Ascending aorta (tissue), 2 donors: ENCODE results near the gene CUEDC2. TPM values are rescaled to one million over a fixed set of nuclear protein-coding genes. Genes with fewer than 3 reads are reported as not detected.

ENCODE experiments used
- DNase-seq, 2 donors: peaks; one replicate each; pipeline ENCODE4 v3.0.0-alpha.2; 2019; ENCODE audit warnings: low spot score in 2 of 2
- H3K27ac ChIP-seq, 2 donors: fragments of 200-600 bp; sonication (generic); one replicate each; pipeline ENCODE4 v1.5.1; 2016 to 2017; ENCODE audit warnings: mild to moderate bottlenecking in 1 of 2
- H3K27me3 ChIP-seq: fragments of 200-600 bp; sonication (generic); one replicate; pipeline ENCODE4 v1.5.1; 2017
- H3K36me3 ChIP-seq, 2 donors: fragments of 200-600 bp; sonication (generic); one replicate each; pipeline ENCODE4 v1.5.1; 2016
- H3K4me1 ChIP-seq, 2 donors: fragments of 200-600 bp; sonication (generic); one replicate each; pipeline ENCODE4 v1.5.1; 2016 to 2017; ENCODE audit warnings: mild to moderate bottlenecking in 1 of 2
- H3K4me3 ChIP-seq, 2 donors: fragments of 200-600 bp; sonication (generic); one replicate each; pipeline ENCODE4 v1.5.1; 2016 to 2017; ENCODE audit warnings: mild to moderate bottlenecking in 1 of 2
- H3K9me3 ChIP-seq, 2 donors: fragments of 200-600 bp; sonication (generic); one replicate each; pipeline ENCODE4 v1.5.1; 2016
- CTCF ChIP-seq, 3 experiments: fragments of 200-600 bp in 2 of 3; fragments of 450-650 bp in 1 of 3; sonication (generic) in 2 of 3; IDR thresholded peaks; one replicate each; pipeline ENCODE4 v1.5.1; 2016 to 2019; ENCODE audit warnings: antibody characterized with exemption in 3 of 3, mild to moderate bottlenecking in 1 of 3, moderate library complexity in 1 of 3
- intact Hi-C: fragments of 100-400 bp; cut with DNase I; formaldehyde crosslinking; loops from one replicate; pipeline ENCODE4 v1.15.1; 2023
- total RNA-seq: library from RNA; depleted of rRNA; stranded (reverse); fragments of >200 nt; gene quantifications from one replicate; pipeline ENCODE4 v1.1.0, GENCODE V29; 2016

CUEDC2 gene
- total RNA-seq, 1 donor from 2014 or later, result 45.1 TPM

- Histone ChIP-seq H3K27me3 (peaks cover 4% of the 10 kb centered on the region), H3K4me1 (peaks cover 16 to 27% of the 10 kb centered on the region in 2 donors), H3K36me3 (peaks cover 11 to 15% of the 10 kb centered on the region in 2 donors), H3K27ac (no peak overlapping the region), H3K9me3 (no peaks in the 10 kb centered on the region), H3K4me3 (peak overlapping the region in 1 of 2 donors; percentile 93)
- DNase-seq, result no peak
- TF ChIP-seq CTCF (IDR thresholded peaks at IDR 0.05), result no peak
- intact Hi-C loops, result no loop called here
Observed at GRCh38 chr10:102423372-102423968, 8.9 kb downstream of the CUEDC2 start.

- Histone ChIP-seq H3K27ac (peak overlapping the region; percentile 85 to 86), H3K4me1 (peaks cover 16 to 27% of the 10 kb centered on the region in 2 donors), H3K27me3 (peaks cover 8% of the 10 kb centered on the region), H3K4me3 (peak overlapping the region; percentile 92 to 93), H3K9me3 (no peaks in the 10 kb centered on the region), H3K36me3 (peaks cover 11 to 15% of the 10 kb centered on the region in 2 donors)
- DNase-seq, result peak in 1 of 2 donors; percentile 85
- intact Hi-C loops, result loop anchor here (1.0 kb wide), 1 partner anchor 28 kb away; no protein-coding TSS in a partner anchor
- peak; percentile 72 to 84 (median 76) for TF ChIP-seq CTCF (IDR thresholded peaks at IDR 0.05)
Observed at GRCh38 chr10:102422545-102423129, 9.7 kb downstream of the CUEDC2 start.

- Histone ChIP-seq H3K36me3 (peaks cover 11 to 15% of the 10 kb centered on the region in 2 donors), H3K9me3 (no peaks in the 10 kb centered on the region), H3K4me1 (peaks cover 16 to 27% of the 10 kb centered on the region in 2 donors), H3K4me3 (peak overlapping the region; percentile 92 to 93), H3K27me3 (peaks cover 13% of the 10 kb centered on the region), H3K27ac (peak overlapping the region; percentile 85 to 86)
- TF ChIP-seq CTCF (IDR thresholded peaks at IDR 0.05), result no peak
- no peak for DNase-seq
- intact Hi-C loops, result loop anchor here (1.0 kb wide), 2 partner anchors 10 to 28 kb away; partner anchors contain the start of gene CUEDC2
Observed at GRCh38 chr10:102421757-102422512, 10.4 kb downstream of the CUEDC2 start.

GRCh38 chr10:102421507-102421756 is 10.9 kb downstream of the CUEDC2 start:
- Histone ChIP-seq H3K27me3 (peaks cover 13% of the 10 kb centered on the region), H3K4me1 (peaks cover 16 to 27% of the 10 kb centered on the region in 2 donors), H3K36me3 (peaks cover 11 to 15% of the 10 kb centered on the region in 2 donors), H3K4me3 (peak overlapping the region; percentile 92 to 93), H3K9me3 (no peaks in the 10 kb centered on the region), H3K27ac (peak overlapping the region; percentile 85 to 86)
- no peak for DNase-seq
- intact Hi-C loops, result loop anchor here (1.0 kb wide), 1 partner anchor 11 kb away; the partner anchor contains the start of gene CUEDC2
- TF ChIP-seq CTCF (IDR thresholded peaks at IDR 0.05), result no peak

- peak within 1 kb of the TSS; percentile 85 to 86 for H3K27ac ChIP-seq
Observed at GRCh38 chr10:102420714-102421506, 11.5 kb downstream of the CUEDC2 start, which contains the start of gene FBXL15. TSS of gene FBXL15 (plus strand) at chr10:102420836. CDS start at chr10:102421130, 294 bp downstream.

More at GRCh38 chr10:102420714-102421506, 11.5 kb downstream of the CUEDC2 start, which contains the start of gene FBXL15:
- Histone ChIP-seq H3K27me3 (peaks cover 13% of the 10 kb centered on the region), H3K4me3 (peak within 1 kb of the TSS; percentile 92 to 93), H3K9me3 (no peaks in the 10 kb centered on the region), H3K36me3 (peaks cover 11 to 15% of the 10 kb centered on the region in 2 donors), H3K4me1 (peaks cover 16 to 27% of the 10 kb centered on the region in 2 donors)
- TF ChIP-seq CTCF (IDR thresholded peaks at IDR 0.05), result no peak
- DNase-seq, result peak; percentile 85 to 99
- intact Hi-C loops, result loop anchor here (1.0 kb wide), 3 partner anchors 11 to 269 kb away; partner anchors contain the start of genes CUEDC2 and NOLC1
